ENCODE results near the gene SPIN4.
"Not testable (repeated sequence)": the region's sequence is repeated elsewhere in the genome, so short reads cannot be mapped to it uniquely, and the experiment has no call there.

SPIN4 gene

GRCh38 chrX:63350941-63351616 is at the start of gene SPIN4:
Gene SPIN4, minus strand, starts transcription at chrX:63351332. Its CDS starts 513 bp downstream, at chrX:63350819.
- DNase-seq = peak; percentile 99

GRCh38 chrX:63400340-63400739 is 49.2 kb upstream of the SPIN4 start:
- in situ Hi-C loops (cut with MboI; ENCODE audit: low pct_unique_long_range_greater_than_20kb, low sequenced_read_pairs) = no loop called here
- peak; percentile 51 for DNase-seq

More at GRCh38 chrX:63350941-63351616, at the start of gene SPIN4:
- in situ Hi-C loops (cut with MboI; ENCODE audit: low pct_unique_long_range_greater_than_20kb, low sequenced_read_pairs) = no loop called here

- in situ Hi-C loops (cut with MboI; ENCODE audit: low pct_unique_long_range_greater_than_20kb, low sequenced_read_pairs) = no loop called here
- no peak for DNase-seq
Observed at GRCh38 chrX:63394872-63395271, 43.7 kb upstream of the SPIN4 start.

GRCh38 chrX:63393094-63393493 is 42.0 kb upstream of the SPIN4 start:
- in situ Hi-C loops (cut with MboI; ENCODE audit: low pct_unique_long_range_greater_than_20kb, low sequenced_read_pairs) = not testable (repeated sequence)

GRCh38 chrX:63387411-63387810 is 36.3 kb upstream of the SPIN4 start:
- no peak for DNase-seq
- in situ Hi-C loops (cut with MboI; ENCODE audit: low pct_unique_long_range_greater_than_20kb, low sequenced_read_pairs) = no loop called here

More at GRCh38 chrX:63393094-63393493, 42.0 kb upstream of the SPIN4 start:
- not testable (repeated sequence) for DNase-seq

- DNase-seq; in situ Hi-C loops (cut with MboI; ENCODE audit: low pct_unique_long_range_greater_than_20kb, low sequenced_read_pairs): not testable (repeated sequence)
Observed at GRCh38 chrX:63384263-63384662, 33.1 kb upstream of the SPIN4 start.

GRCh38 chrX:63373012-63373411 is 21.9 kb upstream of the SPIN4 start:
- in situ Hi-C loops (cut with MboI; ENCODE audit: low pct_unique_long_range_greater_than_20kb, low sequenced_read_pairs); DNase-seq: not testable (repeated sequence)

- in situ Hi-C loops (cut with MboI; ENCODE audit: low pct_unique_long_range_greater_than_20kb, low sequenced_read_pairs); DNase-seq: not testable (repeated sequence)
Observed at GRCh38 chrX:63367699-63368098, 16.6 kb upstream of the SPIN4 start.

GRCh38 chrX:63363788-63364187 is 12.7 kb upstream of the SPIN4 start:
- in situ Hi-C loops (cut with MboI; ENCODE audit: low pct_unique_long_range_greater_than_20kb, low sequenced_read_pairs) = no loop called here
- DNase-seq = no peak

- DNase-seq = no peak
- in situ Hi-C loops (cut with MboI; ENCODE audit: low pct_unique_long_range_greater_than_20kb, low sequenced_read_pairs) = no loop called here
Observed at GRCh38 chrX:63361494-63361893, 10.4 kb upstream of the SPIN4 start.

- in situ Hi-C loops (cut with MboI; ENCODE audit: low pct_unique_long_range_greater_than_20kb, low sequenced_read_pairs) = no loop called here
- peak; percentile 76 for DNase-seq
Observed at GRCh38 chrX:63354484-63354883, 3.4 kb upstream of the SPIN4 start.

- peak; percentile 62 for DNase-seq
- in situ Hi-C loops (cut with MboI; ENCODE audit: low pct_unique_long_range_greater_than_20kb, low sequenced_read_pairs) = no loop called here
Observed at GRCh38 chrX:63350465-63350877, 661 bp downstream of the SPIN4 start.

GRCh38 chrX:63349307-63349706 is 1.8 kb downstream of the SPIN4 start:
- in situ Hi-C loops (cut with MboI; ENCODE audit: low pct_unique_long_range_greater_than_20kb, low sequenced_read_pairs) = no loop called here
- peak; percentile 79 for DNase-seq

- in situ Hi-C loops (cut with MboI; ENCODE audit: low pct_unique_long_range_greater_than_20kb, low sequenced_read_pairs) = no loop called here
- no peak for DNase-seq
Observed at GRCh38 chrX:63330681-63331080, 20.5 kb downstream of the SPIN4 start.

GRCh38 chrX:63327788-63328187 is 23.3 kb downstream of the SPIN4 start:
- in situ Hi-C loops (cut with MboI; ENCODE audit: low pct_unique_long_range_greater_than_20kb, low sequenced_read_pairs) = no loop called here
- no peak for DNase-seq

- DNase-seq = no peak
- in situ Hi-C loops (cut with MboI; ENCODE audit: low pct_unique_long_range_greater_than_20kb, low sequenced_read_pairs) = no loop called here
Observed at GRCh38 chrX:63299596-63299995, 51.5 kb downstream of the SPIN4 start.
